Measurements from ENCODE around the gene BARX2.

The BARX2 gene

GRCh38 chr11:129372609-129373488, 2.8 kb upstream of the BARX2 start:
- no peak overlapping the region for H3K27ac ChIP-seq
- DNase-seq (ENCODE audit: low spot score): no peak
- ChIA-PET POLR2A (ENCODE audit: low non-redundant PET) (no interaction called here), CTCF (no interaction called here)
- TF ChIP-seq, protein P1, sequence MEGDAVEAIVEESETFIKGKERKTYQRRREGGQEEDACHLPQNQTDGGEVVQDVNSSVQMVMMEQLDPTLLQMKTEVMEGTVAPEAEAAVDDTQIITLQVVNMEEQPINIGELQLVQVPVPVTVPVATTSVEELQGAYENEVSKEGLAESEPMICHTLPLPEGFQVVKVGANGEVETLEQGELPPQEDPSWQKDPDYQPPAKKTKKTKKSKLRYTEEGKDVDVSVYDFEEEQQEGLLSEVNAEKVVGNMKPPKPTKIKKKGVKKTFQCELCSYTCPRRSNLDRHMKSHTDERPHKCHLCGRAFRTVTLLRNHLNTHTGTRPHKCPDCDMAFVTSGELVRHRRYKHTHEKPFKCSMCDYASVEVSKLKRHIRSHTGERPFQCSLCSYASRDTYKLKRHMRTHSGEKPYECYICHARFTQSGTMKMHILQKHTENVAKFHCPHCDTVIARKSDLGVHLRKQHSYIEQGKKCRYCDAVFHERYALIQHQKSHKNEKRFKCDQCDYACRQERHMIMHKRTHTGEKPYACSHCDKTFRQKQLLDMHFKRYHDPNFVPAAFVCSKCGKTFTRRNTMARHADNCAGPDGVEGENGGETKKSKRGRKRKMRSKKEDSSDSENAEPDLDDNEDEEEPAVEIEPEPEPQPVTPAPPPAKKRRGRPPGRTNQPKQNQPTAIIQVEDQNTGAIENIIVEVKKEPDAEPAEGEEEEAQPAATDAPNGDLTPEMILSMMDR (conservative IDR thresholded peaks at IDR 0.05; ENCODE audit: low read depth): no peak

- TF ChIP-seq, protein P1 (conservative IDR thresholded peaks at IDR 0.05; ENCODE audit: low read depth): no peak
- DNase-seq (ENCODE audit: low spot score): no peak
- H3K27ac ChIP-seq: no peak overlapping the region
- ChIA-PET CTCF (interaction anchor here (0.7 kb wide), 1 partner anchor 352 kb away, joined by 3 read pairs; no protein-coding TSS in a partner anchor), POLR2A (ENCODE audit: low non-redundant PET) (no interaction called here)
Measured at GRCh38 chr11:129373489-129373953, 2.1 kb upstream of the BARX2 start.

GRCh38 chr11:129374081-129374992, 1.3 kb upstream of the BARX2 start:
- ChIA-PET CTCF (interaction anchor here (0.7 to 2.2 kb wide), 3 partner anchors 10 to 377 kb away, joined by 3 to 24 read pairs (median 5); no protein-coding TSS in a partner anchor), POLR2A (ENCODE audit: low non-redundant PET) (no interaction called here)
- no peak overlapping the region for H3K27ac ChIP-seq
- DNase-seq (ENCODE audit: low spot score): no peak
- TF ChIP-seq, protein P1 (conservative IDR thresholded peaks at IDR 0.05; ENCODE audit: low read depth): no peak

- ChIA-PET CTCF (interaction anchor here (0.6 to 2.2 kb wide), 11 partner anchors 11 to 378 kb away, joined by 3 to 24 read pairs (median 5); no protein-coding TSS in a partner anchor), POLR2A (ENCODE audit: low non-redundant PET) (no interaction called here)
- H3K27ac ChIP-seq: peak overlapping the region; percentile 65
- TF ChIP-seq, protein P1 (conservative IDR thresholded peaks at IDR 0.05; ENCODE audit: low read depth): no peak
- DNase-seq (ENCODE audit: low spot score): peak; percentile 53
Measured at GRCh38 chr11:129374993-129375750, 476 bp upstream of the BARX2 start.

- H3K27ac ChIP-seq: no peak overlapping the region; the same call in 1 of the 2 replicates
- CTCF ChIA-PET: interaction anchor here (0.5 to 2.2 kb wide), 6 partner anchors 12 to 374 kb away, joined by 3 to 24 read pairs (median 4); no protein-coding TSS in a partner anchor
- POLR2A ChIA-PET (ENCODE audit: low non-redundant PET): no interaction called here
- TF ChIP-seq, protein P1 (conservative IDR thresholded peaks at IDR 0.05; ENCODE audit: low read depth): no peak
- DNase-seq (ENCODE audit: low spot score): no peak
Measured at GRCh38 chr11:129376658-129377341, 1.2 kb downstream of the BARX2 start.
